ENCODE data around the gene COL16A1.
A peak's percentile ranks its signal among the peaks of the same experiment; 100 is the strongest.

Gene COL16A1

DNA sequence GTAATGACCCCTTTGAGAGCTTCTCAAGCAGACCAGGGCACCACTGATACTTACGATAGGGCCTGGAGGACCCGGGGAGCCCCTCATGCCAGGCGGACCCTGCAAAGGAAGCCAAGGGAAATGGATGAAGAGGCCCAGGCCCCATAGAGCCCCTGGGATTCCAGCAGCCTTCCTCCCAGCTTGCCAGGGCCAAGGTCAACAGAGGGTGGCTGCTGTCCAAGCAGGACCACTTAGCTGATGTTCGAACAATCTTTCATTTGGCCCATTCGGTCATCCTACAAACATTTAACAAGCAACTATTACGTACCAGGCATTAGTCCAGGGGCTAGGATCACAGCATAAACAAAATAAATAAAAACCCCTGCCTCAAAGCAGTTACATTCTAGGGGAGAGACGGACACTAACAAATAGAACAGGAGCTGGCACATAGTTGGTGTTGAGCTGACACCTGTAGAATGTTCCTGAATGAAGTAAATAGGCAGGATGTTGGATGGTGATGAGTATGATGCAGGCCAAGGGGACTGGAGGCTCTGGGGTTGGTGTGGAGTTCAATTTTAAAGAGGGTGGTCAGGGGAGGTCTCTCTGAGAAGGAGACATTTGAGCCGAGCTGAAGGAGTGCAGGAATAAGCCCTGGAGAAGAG, 32.1 kb downstream of the COL16A1 start:
- no peak for DNase-seq (ENCODE audit: low spot score)
- TF ChIP-seq, protein P1, sequence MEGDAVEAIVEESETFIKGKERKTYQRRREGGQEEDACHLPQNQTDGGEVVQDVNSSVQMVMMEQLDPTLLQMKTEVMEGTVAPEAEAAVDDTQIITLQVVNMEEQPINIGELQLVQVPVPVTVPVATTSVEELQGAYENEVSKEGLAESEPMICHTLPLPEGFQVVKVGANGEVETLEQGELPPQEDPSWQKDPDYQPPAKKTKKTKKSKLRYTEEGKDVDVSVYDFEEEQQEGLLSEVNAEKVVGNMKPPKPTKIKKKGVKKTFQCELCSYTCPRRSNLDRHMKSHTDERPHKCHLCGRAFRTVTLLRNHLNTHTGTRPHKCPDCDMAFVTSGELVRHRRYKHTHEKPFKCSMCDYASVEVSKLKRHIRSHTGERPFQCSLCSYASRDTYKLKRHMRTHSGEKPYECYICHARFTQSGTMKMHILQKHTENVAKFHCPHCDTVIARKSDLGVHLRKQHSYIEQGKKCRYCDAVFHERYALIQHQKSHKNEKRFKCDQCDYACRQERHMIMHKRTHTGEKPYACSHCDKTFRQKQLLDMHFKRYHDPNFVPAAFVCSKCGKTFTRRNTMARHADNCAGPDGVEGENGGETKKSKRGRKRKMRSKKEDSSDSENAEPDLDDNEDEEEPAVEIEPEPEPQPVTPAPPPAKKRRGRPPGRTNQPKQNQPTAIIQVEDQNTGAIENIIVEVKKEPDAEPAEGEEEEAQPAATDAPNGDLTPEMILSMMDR (IDR thresholded peaks at IDR 0.05) = no peak
- peak overlapping the region; percentile 67 to 86 for H3K27ac ChIP-seq
- H3K4me3 ChIP-seq = no peak overlapping the region

DNA sequence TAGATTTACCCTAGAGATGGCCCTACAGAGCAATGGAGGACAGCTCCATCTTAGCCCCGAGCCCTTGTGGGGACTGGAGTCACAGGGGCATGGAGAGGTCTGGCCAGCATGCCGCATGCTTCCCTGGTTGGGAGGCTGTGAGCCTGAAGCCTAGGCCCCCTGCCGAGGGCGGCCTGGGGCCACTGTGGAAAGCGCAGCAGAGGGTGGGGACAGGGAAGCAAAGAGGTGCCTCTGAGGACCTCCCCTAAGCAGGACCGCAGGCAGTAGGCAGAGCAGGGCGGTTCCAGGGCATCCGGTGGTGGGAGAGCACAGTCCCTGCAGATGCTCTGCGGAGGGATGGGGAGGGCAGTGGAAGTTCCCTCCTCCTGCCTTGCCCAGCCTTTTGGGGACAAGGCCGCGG, 32.7 kb downstream of the COL16A1 start:
- TF ChIP-seq, protein P1 (IDR thresholded peaks at IDR 0.05) = no peak
- Histone ChIP-seq H3K27ac (peak overlapping the region; percentile 67 to 86), H3K4me3 (no peak overlapping the region)
- DNase-seq (ENCODE audit: low spot score) = no peak

DNA sequence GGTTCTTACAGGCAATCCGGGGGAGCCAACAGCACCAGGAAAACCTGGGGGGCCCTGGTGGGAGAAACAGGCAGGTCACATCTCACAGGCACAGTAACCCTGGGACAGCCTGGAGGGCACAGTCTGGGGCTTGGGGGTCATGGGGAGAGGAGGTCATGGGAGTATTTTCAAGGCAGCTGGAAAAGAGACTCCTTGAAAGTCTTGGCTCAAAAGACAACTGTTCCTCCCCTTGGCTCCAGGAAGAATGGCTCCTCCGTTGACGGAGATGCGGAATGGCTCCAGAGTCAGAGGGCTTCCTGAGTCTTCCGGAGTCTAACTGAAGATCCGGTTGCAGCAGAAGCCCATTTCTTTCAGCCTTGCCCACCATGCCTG, 33.2 kb downstream of the COL16A1 start:
- peak overlapping the region; percentile 67 to 86 for H3K27ac ChIP-seq
- DNase-seq (ENCODE audit: low spot score) = no peak

DNA sequence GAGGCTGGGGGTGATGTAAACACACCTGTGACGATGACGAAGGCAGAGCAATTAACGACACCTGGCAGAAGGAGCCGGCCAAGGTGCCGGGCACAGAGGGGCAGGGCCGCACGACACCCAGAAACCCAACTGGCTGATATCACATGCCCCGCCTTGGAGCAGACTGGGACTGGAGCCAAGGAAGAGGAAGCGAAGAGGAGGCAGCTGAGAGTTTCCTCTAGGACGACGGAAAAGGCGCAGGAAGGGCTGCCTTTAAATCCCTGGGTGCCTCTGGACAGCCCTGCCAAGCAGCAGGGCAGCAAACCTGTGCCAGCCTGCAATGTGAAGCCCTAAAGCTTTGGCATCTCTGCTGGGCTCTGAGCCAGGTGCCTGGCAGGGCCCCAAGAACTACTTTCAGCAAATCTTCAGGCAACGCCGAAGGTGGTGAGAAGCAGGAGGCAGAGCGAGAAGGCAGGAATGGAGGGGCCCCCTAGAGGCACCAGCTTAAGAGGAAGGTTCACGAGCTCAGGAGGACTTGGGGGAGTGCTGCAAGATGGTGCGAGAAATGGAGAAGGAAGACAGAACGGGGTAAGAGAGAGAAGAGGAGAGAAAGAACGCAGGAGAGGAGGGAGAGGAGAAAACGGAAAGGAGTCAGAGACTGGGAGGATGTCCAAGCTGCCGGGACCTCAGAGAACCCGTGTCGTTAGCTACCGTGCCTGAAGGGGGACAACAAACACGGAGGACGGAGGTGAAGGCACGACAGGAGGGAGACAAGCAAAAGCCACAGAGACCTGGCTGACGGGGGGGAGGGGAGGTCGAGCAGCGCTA, 33.8 kb downstream of the COL16A1 start:
- H3K4me3 ChIP-seq = peak overlapping the region; percentile 59
- peak overlapping the region; percentile 67 to 86 for H3K27ac ChIP-seq
- DNase-seq (ENCODE audit: low spot score) = peak; percentile 91
- TF ChIP-seq, protein P1 (IDR thresholded peaks at IDR 0.05) = no peak

More for the DNA sequence above, 33.2 kb downstream of the COL16A1 start:
- H3K4me3 ChIP-seq = peak overlapping the region; percentile 59
- TF ChIP-seq, protein P1 (IDR thresholded peaks at IDR 0.05) = no peak

DNA sequence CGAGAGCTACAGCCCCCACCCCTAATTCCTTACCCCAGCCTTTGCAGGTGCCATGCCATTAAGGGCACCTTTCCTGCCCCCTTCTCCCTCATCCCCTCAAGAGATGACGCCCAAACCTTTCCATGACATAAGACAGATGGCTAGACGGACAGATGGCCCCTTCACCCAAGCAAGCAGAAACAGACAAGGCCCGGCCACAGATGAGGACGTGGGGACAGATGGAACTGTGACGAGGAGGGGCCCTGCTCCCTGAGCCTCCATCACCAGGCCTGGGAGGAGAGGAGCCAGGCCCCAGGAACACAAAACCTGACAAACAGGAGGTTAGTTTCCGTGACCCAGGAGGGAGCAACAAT, 34.4 kb downstream of the COL16A1 start:
- no peak for DNase-seq (ENCODE audit: low spot score)
- TF ChIP-seq, protein P1 (IDR thresholded peaks at IDR 0.05) = no peak
- Histone ChIP-seq H3K4me3 (peak overlapping the region; percentile 59), H3K27ac (peak overlapping the region; percentile 67 to 86)

DNA sequence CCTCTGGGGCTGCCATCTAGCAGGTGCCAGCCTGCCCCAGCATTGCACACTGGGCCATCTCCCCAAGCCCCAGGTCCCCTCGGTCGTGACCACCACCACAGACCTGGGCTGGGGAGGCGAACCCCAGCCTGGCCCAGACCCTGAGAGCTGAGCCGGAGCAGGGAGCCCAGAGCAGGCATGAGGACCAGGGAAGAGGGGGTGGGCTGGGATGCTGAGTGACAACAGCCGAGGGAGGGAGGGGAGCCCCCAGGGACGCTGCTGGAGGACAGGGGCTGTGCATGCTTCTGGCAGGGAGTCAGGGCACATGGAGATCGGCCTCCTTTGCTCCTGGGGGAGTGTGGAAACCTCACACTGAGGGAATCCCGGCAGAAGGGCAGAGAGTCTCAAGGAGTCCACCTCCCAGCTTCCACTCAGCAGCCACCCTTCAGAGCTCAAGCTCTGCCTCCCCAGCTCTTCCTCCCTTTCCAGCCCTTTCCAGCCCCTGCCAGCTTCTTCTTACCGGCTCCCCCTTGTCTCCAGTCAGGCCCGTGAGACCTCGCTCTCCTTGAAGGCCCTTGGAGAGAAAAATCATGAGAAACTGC, 35.4 kb downstream of the COL16A1 start:
- Histone ChIP-seq H3K27ac (no peak overlapping the region), H3K4me3 (no peak overlapping the region)
- no peak for DNase-seq (ENCODE audit: low spot score)
- TF ChIP-seq, protein P1 (IDR thresholded peaks at IDR 0.05) = no peak
